NCI-H1436 treated with DMSO at 0.1 percent for 48 hours (cell line): Measurements from ENCODE around the gene SHROOM2.

Experiments
- DNase-seq: peaks from one replicate; lab custom pipeline; 2025; lab: John Stamatoyannopoulos, UW

Gene SHROOM2

GRCh38 chrX:9785944-9786797 is at the start of gene SHROOM2:
Gene SHROOM2 (plus strand): TSS chrX:9786429. CDS start chrX:9786546, 117 bp downstream.
- no peak for DNase-seq

GRCh38 chrX:9737363-9737762 is 48.9 kb upstream of the SHROOM2 start:
- no peak for DNase-seq

GRCh38 chrX:9738151-9738550 is 48.1 kb upstream of the SHROOM2 start:
- no peak for DNase-seq

GRCh38 chrX:9739130-9739529 is 47.1 kb upstream of the SHROOM2 start:
- DNase-seq, result no peak

GRCh38 chrX:9745417-9746115 is 40.7 kb upstream of the SHROOM2 start:
- no peak for DNase-seq

GRCh38 chrX:9746148-9746888 is 39.9 kb upstream of the SHROOM2 start:
- DNase-seq, result no peak

- no peak for DNase-seq
Observed at GRCh38 chrX:9747644-9748043, 38.6 kb upstream of the SHROOM2 start.

GRCh38 chrX:9749146-9749692 is 37.0 kb upstream of the SHROOM2 start:
- no peak for DNase-seq

GRCh38 chrX:9757366-9757765 is 28.9 kb upstream of the SHROOM2 start:
- no peak for DNase-seq

- no peak for DNase-seq
Observed at GRCh38 chrX:9758021-9758638, 28.1 kb upstream of the SHROOM2 start.

GRCh38 chrX:9759337-9759736 is 26.9 kb upstream of the SHROOM2 start:
- DNase-seq, result no peak

GRCh38 chrX:9765072-9765736 is 21.0 kb upstream of the SHROOM2 start:
- DNase-seq, result no peak

- DNase-seq, result no peak
Observed at GRCh38 chrX:9765737-9766097, 20.5 kb upstream of the SHROOM2 start, which contains the start of gene GPR143. Gene GPR143 (minus strand): TSS chrX:9765847. CDS start chrX:9765817, 30 bp downstream.

- DNase-seq, result peak; percentile 32
Observed at GRCh38 chrX:9767375-9767774, 18.9 kb upstream of the SHROOM2 start.

GRCh38 chrX:9768321-9768839 is 17.8 kb upstream of the SHROOM2 start:
- DNase-seq, result peak; percentile 7

- DNase-seq, result no peak
Observed at GRCh38 chrX:9770319-9770718, 15.9 kb upstream of the SHROOM2 start.

- no peak for DNase-seq
Observed at GRCh38 chrX:9772943-9773342, 13.3 kb upstream of the SHROOM2 start.

- no peak for DNase-seq
Observed at GRCh38 chrX:9775930-9776329, 10.3 kb upstream of the SHROOM2 start.

- DNase-seq, result no peak
Observed at GRCh38 chrX:9781941-9782340, 4.3 kb upstream of the SHROOM2 start.

- no peak for DNase-seq
Observed at GRCh38 chrX:9784332-9784731, 1.9 kb upstream of the SHROOM2 start.
